ENCODE results near the gene LSAMP. TPM values are rescaled to one million over a fixed set of nuclear protein-coding genes. Genes with fewer than 3 reads are reported as not detected.

The LSAMP gene
- total and polyA plus RNA-seq, 2 donors (not counting 3 experiments of a cell fraction or from before 2014, with no cell fraction given): not detected

DNA sequence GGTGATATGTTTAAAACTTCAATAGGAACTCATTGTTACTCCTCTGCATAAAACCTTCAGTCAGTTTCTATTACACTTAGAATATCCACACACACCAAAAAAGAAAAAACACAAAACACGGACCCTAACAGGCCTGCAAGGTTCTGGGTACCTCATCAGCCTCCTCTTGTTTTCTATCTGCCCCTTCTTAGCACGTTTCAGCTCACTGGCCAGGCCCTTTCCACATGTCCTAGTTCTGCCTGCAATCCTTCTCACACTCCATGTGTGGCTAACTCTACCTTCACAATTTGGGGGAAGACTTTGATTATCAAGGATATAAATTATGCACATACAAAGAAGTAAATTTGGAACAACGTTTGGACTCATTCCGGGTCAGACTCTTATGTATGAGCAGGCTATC lies 376.3 kb downstream of the LSAMP start:
- Histone ChIP-seq H3K4me2 (ENCODE audit: insufficient read depth, low read length) (no peak overlapping the region), H3K4me3 (replicated peaks in 1 of 3; ENCODE audit: insufficient read depth in 1 of 3, low read depth in 1 of 3, low read length in 3 of 3) (no peak overlapping the region)

More for the DNA sequence above, 376.3 kb downstream of the LSAMP start:
- dilution Hi-C loops (cut with MboI; ENCODE audit: extremely low pct_ligation_motif_present, low sequenced_read_pairs): no loop called here
- Histone ChIP-seq H4K20me1 (replicated peaks; ENCODE audit: control insufficient read depth, extremely low read depth, insufficient read depth, low read length) (no peaks in the 10 kb centered on the region), H3K27me3 (ENCODE audit: control insufficient read depth in 2 of 2, insufficient read depth in 2 of 2, low read length in 2 of 2) (no peaks in the 10 kb centered on the region), H3K4me1 (ENCODE audit: control insufficient read depth, extremely low read depth, insufficient read depth, low read length) (no peaks in the 10 kb centered on the region), H3K9me3 (replicated peaks; ENCODE audit: control insufficient read depth, insufficient read depth, low read length) (no peaks in the 10 kb centered on the region), H3K36me3 (ENCODE audit: control insufficient read depth in 2 of 2, extremely low read depth in 1 of 2, insufficient read depth in 2 of 2, low read length in 2 of 2) (no peaks in the 10 kb centered on the region), H3K9ac (replicated peaks; ENCODE audit: extremely low read depth, insufficient read depth, low read length) (no peak overlapping the region), H3K9me1 (replicated peaks; ENCODE audit: control insufficient read depth, extremely low read depth, insufficient read depth, low read length) (no peaks in the 10 kb centered on the region), H2AFZ (ENCODE audit: low read depth, low read length) (no peak overlapping the region), H3K79me2 (ENCODE audit: control insufficient read depth, insufficient read depth, low read length) (no peaks in the 10 kb centered on the region), H3K27ac (ENCODE audit: insufficient read depth, low read depth, low read length) (no peak overlapping the region)
- CTCF ChIA-PET: no interaction called here
- POLR2A ChIA-PET: no interaction called here
- TF ChIP-seq FOS (IDR thresholded peaks at IDR 0.05; ENCODE audit: borderline replicate concordance, insufficient read depth, low read length) (no peak), POLR2AphosphoS5 (IDR thresholded peaks at IDR 0.05; ENCODE audit: insufficient read depth, low read depth, low read length) (no peak), POLR2A (IDR thresholded peaks at IDR 0.05; ENCODE audit: low read depth, low read length) (no peak), CTCF (IDR thresholded peaks at IDR 0.05; ENCODE audit: extremely low read depth in 1 of 2, insufficient read depth in 1 of 2, low read depth in 1 of 2, low read length in 2 of 2) (no peak), MYC (IDR thresholded peaks at IDR 0.05; ENCODE audit: low read depth, low read length) (no peak), JUN (IDR thresholded peaks at IDR 0.05; ENCODE audit: borderline replicate concordance, insufficient read depth, insufficient read length, low read depth) (no peak), EZH2 (IDR thresholded peaks at IDR 0.05; ENCODE audit: borderline replicate concordance, low read depth, low read length, severe bottlenecking) (no peak), GATA2 (IDR thresholded peaks at IDR 0.05; ENCODE audit: insufficient read depth, insufficient read length, low read depth, low read length) (no peak)
- TF ChIP-seq, protein P1, sequence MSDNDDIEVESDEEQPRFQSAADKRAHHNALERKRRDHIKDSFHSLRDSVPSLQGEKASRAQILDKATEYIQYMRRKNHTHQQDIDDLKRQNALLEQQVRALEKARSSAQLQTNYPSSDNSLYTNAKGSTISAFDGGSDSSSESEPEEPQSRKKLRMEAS (IDR thresholded peaks at IDR 0.05; ENCODE audit: insufficient read depth, insufficient read length): no peak
- DNase-seq (ENCODE audit: low read depth, low spot score) (no peak), FAIRE-seq (no peak)
- intact Hi-C loops (cut with micrococcal nuclease): no loop called here
- BruUV-seq (replicated peaks): no TSS peak
